ENCODE measurements around the gene PVR.
"Not testable (repeated sequence)": the region's sequence is repeated elsewhere in the genome, so short reads cannot be mapped to it uniquely, and the experiment has no call there.

The PVR gene

GRCh38 chr19:44698492-44699201 is 54.9 kb downstream of the PVR start, which contains the start of gene CEACAM16:
Gene CEACAM16 (plus strand): TSS chr19:44699151. CDS start chr19:44701457, 2,306 bp downstream.
- DNase-seq (ENCODE audit: low spot score) = no peak

GRCh38 chr19:44700547-44700946 is 56.8 kb downstream of the PVR start:
- DNase-seq (ENCODE audit: low spot score) = no peak

GRCh38 chr19:44701228-44701627 is 57.5 kb downstream of the PVR start:
- no peak for DNase-seq (ENCODE audit: low spot score)

GRCh38 chr19:44702551-44703176 is 59.0 kb downstream of the PVR start:
- DNase-seq (ENCODE audit: low spot score) = no peak

GRCh38 chr19:44703336-44704078 is 59.8 kb downstream of the PVR start:
- DNase-seq (ENCODE audit: low spot score) = no peak

- DNase-seq (ENCODE audit: low spot score) = no peak
These were observed 61.3 kb downstream of the PVR start for GRCh38 chr19:44704982-44705381.

GRCh38 chr19:44705502-44706010 is 61.8 kb downstream of the PVR start:
- DNase-seq (ENCODE audit: low spot score) = no peak

GRCh38 chr19:44706506-44707236 is 63.0 kb downstream of the PVR start:
- no peak for DNase-seq (ENCODE audit: low spot score)

GRCh38 chr19:44707794-44708193 is 64.1 kb downstream of the PVR start:
- no peak for DNase-seq (ENCODE audit: low spot score)

GRCh38 chr19:44708940-44709339 is 65.2 kb downstream of the PVR start:
- DNase-seq (ENCODE audit: low spot score) = no peak

GRCh38 chr19:44709434-44710266 is 65.9 kb downstream of the PVR start:
- DNase-seq (ENCODE audit: low spot score) = not testable (repeated sequence)

GRCh38 chr19:44710483-44710882 is 66.8 kb downstream of the PVR start:
- no peak for DNase-seq (ENCODE audit: low spot score)

- DNase-seq (ENCODE audit: low spot score) = no peak
These were observed 69.3 kb downstream of the PVR start for GRCh38 chr19:44712864-44713515.

All from globus pallidus (tissue), 1 donor.